DOHH2 (cell line): ENCODE results near the gene ARHGAP24.

ENCODE experiments used
- H3F3A ChIP-seq: fragments of 200-600 bp; sonication (generic), shearing (Covaris generic); 2 replicates; pipeline ENCODE4 v1.6.0; 2016; ENCODE audit warnings: antibody characterized with exemption, mild to moderate bottlenecking; ENCODE audit not compliant: control insufficient read depth, insufficient read depth
- H3K27ac ChIP-seq: fragments of 200-600 bp; sonication (generic); 2 replicates; pipeline ENCODE4 v1.5.1; 2014; ENCODE audit warnings: low read depth, mild to moderate bottlenecking, low read length, moderate library complexity
- H3K27me3 ChIP-seq: fragments of 200-600 bp; sonication (generic); 2 replicates; pipeline ENCODE4 v1.6.1; 2014; ENCODE audit warnings: mild to moderate bottlenecking, low read length, mixed read lengths; ENCODE audit not compliant: control insufficient read depth
- H3K36me3 ChIP-seq: fragments of 200-600 bp; sonication (generic); 2 replicates; pipeline ENCODE4 v1.6.1; 2014; ENCODE audit warnings: mild to moderate bottlenecking, low read length, moderate library complexity, mixed read lengths; ENCODE audit not compliant: control insufficient read depth
- H3K4me1 ChIP-seq: fragments of 200-600 bp; sonication (generic); 2 replicates; pipeline ENCODE4 v1.6.1; 2014; ENCODE audit warnings: mild to moderate bottlenecking, low read length, mixed read lengths; ENCODE audit not compliant: control insufficient read depth
- H3K4me2 ChIP-seq: fragments of 200-600 bp; sonication (generic); 2 replicates; pipeline ENCODE4 v1.6.0; 2014; ENCODE audit warnings: mild to moderate bottlenecking, low read length, moderate library complexity
- H3K4me3 ChIP-seq: fragments of 200-600 bp; sonication (generic); 2 replicates; pipeline ENCODE4 v1.5.1; 2014; ENCODE audit warnings: mild to moderate bottlenecking, low read length, mixed read lengths
- H3K79me2 ChIP-seq: fragments of 200-600 bp; sonication (generic); 2 replicates; pipeline ENCODE4 v1.6.1; 2014; ENCODE audit warnings: mild to moderate bottlenecking, low read length, mixed read lengths; ENCODE audit not compliant: control insufficient read depth
- H3K9me2 ChIP-seq: fragments of 200-600 bp; sonication (generic); replicated peaks from 2 replicates; pipeline ENCODE4 v1.6.1; 2014; ENCODE audit warnings: mild to moderate bottlenecking, low read length, mixed read lengths; ENCODE audit not compliant: control insufficient read depth
- H3K9me3 ChIP-seq: fragments of 200-600 bp; sonication (generic); 2 replicates; pipeline ENCODE4 v1.6.1; 2014; ENCODE audit warnings: antibody characterized with exemption, low read length, mixed read lengths; ENCODE audit not compliant: control insufficient read depth, insufficient read depth
- H4K20me1 ChIP-seq: fragments of 200-600 bp; sonication (generic); 2 replicates; pipeline ENCODE4 v1.6.0; 2014; ENCODE audit warnings: low read depth, mild to moderate bottlenecking, antibody characterized with exemption, low read length, moderate library complexity; ENCODE audit not compliant: control insufficient read depth, insufficient read depth
- EZH2phosphoT487 ChIP-seq: fragments of 200-600 bp; sonication (generic); IDR thresholded peaks from 2 replicates; pipeline ENCODE4 v1.6.1; 2017; ENCODE audit warnings: borderline replicate concordance, mild to moderate bottlenecking, antibody characterized with exemption, low read length, moderate library complexity, mixed read lengths
- TF ChIP-seq, protein P1 (sequence below): fragments of 200-600 bp; sonication (generic); IDR thresholded peaks from one replicate; pipeline ENCODE4 v1.5.1; 2014; ENCODE audit warnings: antibody characterized with exemption, mild to moderate bottlenecking, low read depth, low read length; ENCODE audit not compliant: poor library complexity, severe bottlenecking

ARHGAP24 gene

DNA sequence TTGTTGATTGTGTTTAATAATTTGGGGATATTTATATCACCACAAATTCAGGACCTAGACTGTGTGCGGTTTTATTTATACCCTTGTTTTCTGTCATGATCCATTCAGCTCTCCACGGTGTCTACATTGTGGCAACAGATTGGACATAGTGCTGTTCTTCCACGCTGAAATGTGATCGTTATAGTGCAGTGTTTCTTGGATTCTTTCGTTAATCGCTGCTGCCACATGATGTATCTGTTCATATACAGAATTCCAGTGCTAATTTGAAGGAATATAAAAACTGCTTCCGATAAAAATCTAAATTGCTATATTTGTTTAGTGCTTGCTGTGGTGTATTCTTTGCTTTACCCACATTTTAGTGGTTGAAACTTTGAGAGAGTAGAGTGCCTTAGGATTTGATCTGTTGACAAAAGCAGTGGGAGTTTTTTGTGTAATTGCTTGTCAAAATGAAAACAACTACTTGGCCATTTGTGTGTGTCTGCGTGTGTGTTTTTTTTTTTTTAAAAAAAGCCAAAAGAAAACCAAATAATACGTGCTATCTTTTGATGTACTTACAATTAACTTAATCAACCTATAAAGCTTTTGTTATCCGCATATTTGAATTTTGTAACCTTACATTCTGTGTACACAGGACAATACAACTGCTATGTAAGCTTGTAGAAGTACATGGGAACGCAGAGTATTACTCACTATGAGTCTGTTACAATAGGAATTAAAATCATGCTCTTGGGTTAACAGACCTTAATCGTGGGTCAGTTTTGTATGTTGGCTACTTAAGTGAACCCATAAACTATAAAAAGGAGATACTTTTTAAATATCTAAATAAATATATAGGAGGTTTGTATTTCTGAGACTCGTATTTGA lies 353.3 kb downstream of the ARHGAP24 start:
- no peak overlapping the region for H3K4me3 ChIP-seq
- H3K4me1 ChIP-seq, result no peaks in the 10 kb centered on the region
- TF ChIP-seq, protein P1, sequence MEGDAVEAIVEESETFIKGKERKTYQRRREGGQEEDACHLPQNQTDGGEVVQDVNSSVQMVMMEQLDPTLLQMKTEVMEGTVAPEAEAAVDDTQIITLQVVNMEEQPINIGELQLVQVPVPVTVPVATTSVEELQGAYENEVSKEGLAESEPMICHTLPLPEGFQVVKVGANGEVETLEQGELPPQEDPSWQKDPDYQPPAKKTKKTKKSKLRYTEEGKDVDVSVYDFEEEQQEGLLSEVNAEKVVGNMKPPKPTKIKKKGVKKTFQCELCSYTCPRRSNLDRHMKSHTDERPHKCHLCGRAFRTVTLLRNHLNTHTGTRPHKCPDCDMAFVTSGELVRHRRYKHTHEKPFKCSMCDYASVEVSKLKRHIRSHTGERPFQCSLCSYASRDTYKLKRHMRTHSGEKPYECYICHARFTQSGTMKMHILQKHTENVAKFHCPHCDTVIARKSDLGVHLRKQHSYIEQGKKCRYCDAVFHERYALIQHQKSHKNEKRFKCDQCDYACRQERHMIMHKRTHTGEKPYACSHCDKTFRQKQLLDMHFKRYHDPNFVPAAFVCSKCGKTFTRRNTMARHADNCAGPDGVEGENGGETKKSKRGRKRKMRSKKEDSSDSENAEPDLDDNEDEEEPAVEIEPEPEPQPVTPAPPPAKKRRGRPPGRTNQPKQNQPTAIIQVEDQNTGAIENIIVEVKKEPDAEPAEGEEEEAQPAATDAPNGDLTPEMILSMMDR, result no peak
- TF ChIP-seq EZH2phosphoT487, result no peak
- H3K27ac ChIP-seq, result no peak overlapping the region
- no peaks in the 10 kb centered on the region for H4K20me1 ChIP-seq
- H3K9me2 ChIP-seq, result no peaks in the 10 kb centered on the region
- no peak overlapping the region for H3K4me2 ChIP-seq
- no peaks in the 10 kb centered on the region for H3F3A ChIP-seq
- H3K79me2 ChIP-seq, result no peaks in the 10 kb centered on the region
- no peaks in the 10 kb centered on the region for H3K36me3 ChIP-seq
- peaks cover 10% of the 10 kb centered on the region for H3K27me3 ChIP-seq
- H3K9me3 ChIP-seq, result no peaks in the 10 kb centered on the region

- Histone ChIP-seq H3K4me2 (no peak overlapping the region), H3K4me1 (no peaks in the 10 kb centered on the region), H3K79me2 (no peaks in the 10 kb centered on the region), H3K27me3 (peaks cover 5% of the 10 kb centered on the region), H3K4me3 (no peak overlapping the region), H3K9me2 (no peaks in the 10 kb centered on the region), H3K36me3 (no peaks in the 10 kb centered on the region), H3F3A (no peaks in the 10 kb centered on the region), H3K27ac (no peak overlapping the region), H3K9me3 (no peaks in the 10 kb centered on the region), H4K20me1 (no peaks in the 10 kb centered on the region)
- TF ChIP-seq, protein P1, result no peak
- TF ChIP-seq EZH2phosphoT487, result no peak
Measured at GRCh38 chr4:85829276-85830051, 354.5 kb downstream of the ARHGAP24 start.

- Histone ChIP-seq H3K4me3 (no peak overlapping the region), H3K27ac (no peak overlapping the region), H3F3A (no peaks in the 10 kb centered on the region), H3K79me2 (no peaks in the 10 kb centered on the region), H4K20me1 (no peaks in the 10 kb centered on the region), H3K36me3 (no peaks in the 10 kb centered on the region), H3K9me3 (no peaks in the 10 kb centered on the region), H3K9me2 (no peaks in the 10 kb centered on the region), H3K4me1 (no peaks in the 10 kb centered on the region), H3K4me2 (no peak overlapping the region), H3K27me3 (no peaks in the 10 kb centered on the region)
- TF ChIP-seq EZH2phosphoT487, result no peak
- TF ChIP-seq, protein P1, result no peak
Measured at GRCh38 chr4:85831647-85832046, 356.7 kb downstream of the ARHGAP24 start.
